GM18907 (cell line): ENCODE measurements around the gene MAU2.
A peak's percentile ranks its signal among the peaks of the same experiment; 100 is the strongest.

Experiments
- ATAC-seq: cut with Tn5 transposase; IDR thresholded peaks from one replicate; pipeline ENCODE4 v1.9.1; 2021; ENCODE audit warnings: mild to moderate bottlenecking, moderate library complexity; ENCODE audit not compliant: unreplicated experiment

Gene MAU2

GRCh38 chr19:19406878-19407632, 86.4 kb downstream of the MAU2 start:
- peak; percentile 36 for ATAC-seq

- ATAC-seq = no peak
Measured at GRCh38 chr19:19407633-19407930, 87.0 kb downstream of the MAU2 start.
